Smooth muscle cell (in vitro differentiated cells): Measurements from ENCODE around the gene SATB2. TPM values are rescaled to one million over a fixed set of nuclear protein-coding genes. Genes with fewer than 3 reads are reported as not detected.

Experiments used
- DNase-seq: peaks from one replicate; lab custom pipeline; 2025; ENCODE audit not compliant: unreplicated experiment; lab: John Stamatoyannopoulos, UW
- H2AFZ ChIP-seq: fragments of 200-600 bp; sonication (generic); 2 replicates; pipeline ENCODE4 v1.6.0; 2016; ENCODE audit warnings: antibody characterized with exemption, low read depth, mild to moderate bottlenecking
- H3F3A ChIP-seq: fragments of 200-600 bp; sonication (generic); 2 replicates; pipeline ENCODE4 v1.6.0; 2017; ENCODE audit warnings: antibody characterized with exemption, low read depth
- H3K27ac ChIP-seq: fragments of 200-600 bp; sonication (generic); 2 replicates; pipeline ENCODE4 v1.5.1; 2016; ENCODE audit warnings: low read depth, mild to moderate bottlenecking
- H3K27me3 ChIP-seq: fragments of 200-600 bp; sonication (generic); 2 replicates; pipeline ENCODE4 v1.6.1; 2016; ENCODE audit warnings: low read depth, mild to moderate bottlenecking
- H3K36me3 ChIP-seq: fragments of 200-600 bp; sonication (generic); 2 replicates; pipeline ENCODE4 v1.5.1; 2016; ENCODE audit warnings: low read depth
- H3K4me1 ChIP-seq: fragments of 200-600 bp; sonication (generic); 2 replicates; pipeline ENCODE4 v1.5.1; 2016; ENCODE audit warnings: low read depth
- H3K4me2 ChIP-seq: fragments of 200-600 bp; sonication (generic); 2 replicates; pipeline ENCODE4 v1.6.0; 2016; ENCODE audit warnings: mild to moderate bottlenecking
- H3K4me3 ChIP-seq: fragments of 200-600 bp; sonication (generic); 2 replicates; pipeline ENCODE4 v1.5.1; 2016; ENCODE audit warnings: mild to moderate bottlenecking
- H3K79me2 ChIP-seq: fragments of 200-600 bp; sonication (generic); 2 replicates; pipeline ENCODE4 v1.6.0; 2016; ENCODE audit warnings: low read depth, mild to moderate bottlenecking
- H3K9ac ChIP-seq: fragments of 200-600 bp; sonication (generic); 2 replicates; pipeline ENCODE4 v1.6.0; 2016; ENCODE audit warnings: low read depth
- H3K9me3 ChIP-seq: fragments of 200-600 bp; sonication (generic); replicated peaks from 2 replicates; pipeline ENCODE4 v1.5.1; 2016; ENCODE audit warnings: low read depth
- H4K20me1 ChIP-seq: fragments of 200-600 bp; sonication (generic); 2 replicates; pipeline ENCODE4 v1.6.0; 2016; ENCODE audit warnings: low read depth
- CTCF ChIP-seq: fragments of 200-600 bp; sonication (generic); IDR thresholded peaks from 2 replicates; pipeline ENCODE4 v1.5.1; 2017; ENCODE audit warnings: borderline replicate concordance, mild to moderate bottlenecking, antibody characterized with exemption; ENCODE audit not compliant: insufficient read depth, poor library complexity, severe bottlenecking
- WGBS: methylation state at CpG from one replicate; pipeline ENCODE4 v1.1.7; 2016; ENCODE audit warnings: low lambda C conversion rate; 5-methylcytosine and 5-hydroxymethylcytosine counted together
- polyA plus RNA-seq: library from polyadenylated mRNA; unstranded; fragments of >200 nt; fragmentation: Nextera tagmentation; extraction: Ambion mirVana; gene quantifications from 2 replicates; pipeline ENCODE4 v1.2.1, GENCODE V29; 2016
- total RNA-seq: library from RNA; depleted of rRNA; stranded (reverse); fragments of >200 nt; gene quantifications from 2 replicates; pipeline ENCODE4 v1.2.3, GENCODE V29; 2014

SATB2 gene
- total and polyA plus RNA-seq, 2 experiments from 2014 or later, result 0.73 to 12.5 TPM

GRCh38 chr2:199464606-199465352 lies 7.0 kb upstream of the SATB2 start:
- H3K36me3 ChIP-seq, result no peaks in the 10 kb centered on the region
- H3K4me1 ChIP-seq, result peaks cover 10% of the 10 kb centered on the region
- no peaks in the 10 kb centered on the region for H3K79me2 ChIP-seq
- peak overlapping the region; percentile 95 for H3K4me2 ChIP-seq
- peaks cover 100% of the 10 kb centered on the region for H3K27me3 ChIP-seq
- H3K9ac ChIP-seq, result no peak overlapping the region
- TF ChIP-seq CTCF, result no peak
- H3K9me3 ChIP-seq, result no peaks in the 10 kb centered on the region
- H3F3A ChIP-seq, result no peaks in the 10 kb centered on the region
- DNase-seq, result no peak
- H3K4me3 ChIP-seq, result peak overlapping the region; percentile 62
- H4K20me1 ChIP-seq, result no peaks in the 10 kb centered on the region
- no peak overlapping the region for H2AFZ ChIP-seq
- no peak overlapping the region for H3K27ac ChIP-seq
- 4% methylated on average over 45 of the region's 46 CpGs for WGBS

DNA sequence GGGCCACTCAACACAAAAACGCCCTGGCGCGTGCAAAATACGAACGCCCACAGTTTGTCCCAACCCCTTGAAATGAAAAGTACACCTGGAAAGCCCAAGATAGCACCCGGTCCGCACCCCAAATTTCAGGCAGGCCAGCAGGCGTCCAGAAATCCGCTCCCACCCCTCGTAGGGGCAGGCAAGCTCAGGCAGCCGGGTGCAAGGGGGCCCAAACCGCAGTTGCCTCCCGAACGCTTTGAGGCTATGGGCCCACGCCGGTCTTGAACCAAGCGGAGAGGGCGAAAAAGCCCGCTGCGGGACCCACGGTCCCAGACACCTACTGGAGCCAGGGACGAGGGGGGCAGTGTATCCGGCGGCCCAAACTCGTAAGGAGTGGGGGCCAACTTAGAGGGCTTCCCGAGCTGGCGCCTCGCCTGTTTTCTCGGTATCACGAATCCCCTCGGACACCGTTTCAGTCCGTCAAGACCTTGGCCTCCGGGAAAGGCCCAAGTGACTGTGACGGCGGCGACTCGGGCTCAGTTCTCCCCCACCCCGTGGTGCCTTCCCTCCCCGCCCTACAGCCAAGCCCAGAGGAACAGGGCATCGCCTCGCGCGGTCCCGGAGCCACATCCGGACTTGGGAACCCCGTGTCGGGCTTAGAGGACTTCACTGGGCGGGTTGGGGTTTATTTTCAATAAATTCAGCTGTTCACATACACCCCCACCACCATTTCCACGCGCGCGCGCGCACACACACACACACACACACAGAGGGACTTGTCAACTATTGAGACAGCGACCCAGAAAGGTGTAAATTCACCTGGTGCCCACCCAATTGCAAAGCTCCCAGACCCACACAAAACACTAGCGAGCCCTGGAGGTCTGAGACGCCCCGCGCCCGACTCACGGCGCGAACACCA lies 6.2 kb upstream of the SATB2 start:
- Histone ChIP-seq H3K9me3 (no peaks in the 10 kb centered on the region), H3K27ac (no peak overlapping the region), H3F3A (no peaks in the 10 kb centered on the region), H3K9ac (no peak overlapping the region), H2AFZ (peak overlapping the region; percentile 82), H3K4me1 (peaks cover 10% of the 10 kb centered on the region), H3K4me2 (peak overlapping the region; percentile 95), H3K27me3 (peaks cover 92% of the 10 kb centered on the region), H3K79me2 (no peaks in the 10 kb centered on the region), H3K36me3 (no peaks in the 10 kb centered on the region), H3K4me3 (peak overlapping the region; percentile 62), H4K20me1 (no peaks in the 10 kb centered on the region)
- WGBS, result 3% methylated on average over 61 of the region's 64 CpGs
- TF ChIP-seq CTCF, result peak; percentile 3
- DNase-seq, result no peak

GRCh38 chr2:199462956-199463692 lies 5.4 kb upstream of the SATB2 start:
- H3F3A ChIP-seq, result no peaks in the 10 kb centered on the region
- H3K4me1 ChIP-seq, result peaks cover 10% of the 10 kb centered on the region
- H3K4me3 ChIP-seq, result peak overlapping the region; percentile 62
- peak; percentile 31 for DNase-seq
- H3K9me3 ChIP-seq, result no peaks in the 10 kb centered on the region
- peak; percentile 87 for TF ChIP-seq CTCF
- no peaks in the 10 kb centered on the region for H3K36me3 ChIP-seq
- no peak overlapping the region for H3K9ac ChIP-seq
- H3K27ac ChIP-seq, result no peak overlapping the region
- H2AFZ ChIP-seq, result peak overlapping the region; percentile 92
- peak overlapping the region; percentile 95 for H3K4me2 ChIP-seq
- H4K20me1 ChIP-seq, result no peaks in the 10 kb centered on the region
- 1% methylated on average over 63 of the region's 63 CpGs for WGBS
- H3K27me3 ChIP-seq, result peaks cover 84% of the 10 kb centered on the region
- no peaks in the 10 kb centered on the region for H3K79me2 ChIP-seq
